CD4-positive, CD25-positive, alpha-beta regulatory T cell (primary cell): ENCODE data around the gene TRIM34. TPM values are rescaled to one million over a fixed set of nuclear protein-coding genes. Genes with fewer than 3 reads are reported as not detected.
"Not testable (repeated sequence)": the region's sequence is repeated elsewhere in the genome, so short reads cannot be mapped to it uniquely, and the experiment has no call there.

Source experiments
- ATAC-seq, 2 donors: fragments of 150-1000 bp; cut with Tn5 transposase; one replicate each; pipeline ENCODE4 v1.10.0; 2021; ENCODE audit warnings: low read depth in 2 of 2, moderate number of reproducible peaks in 2 of 2, moderate library complexity in 1 of 2
- DNase-seq, 3 donors: peaks; one replicate each; pipeline versions ENCODE4 v3.0.0 to v3.0.0-alpha.2; 2012 to 2022; ENCODE audit warnings: mixed read lengths in 1 of 3
- H3K27ac ChIP-seq: one replicate; pipeline ENCODE4 v1.7.0; 2013; ENCODE audit warnings: mild to moderate bottlenecking, low read length; ENCODE audit not compliant: insufficient read depth, poor library complexity, severe bottlenecking
- H3K27me3 ChIP-seq: one replicate; pipeline ENCODE4 v1.7.0; 2013; ENCODE audit warnings: low read length; ENCODE audit not compliant: control insufficient read depth, insufficient read depth
- H3K36me3 ChIP-seq: one replicate; pipeline ENCODE4 v1.7.0; 2013; ENCODE audit warnings: mild to moderate bottlenecking, low read length, moderate library complexity; ENCODE audit not compliant: control insufficient read depth, insufficient read depth
- H3K4me1 ChIP-seq: 2 replicates; pipeline ENCODE4 v1.7.0; 2013; ENCODE audit warnings: mild to moderate bottlenecking, low read length; ENCODE audit not compliant: insufficient read depth, control insufficient read depth, poor library complexity, severe bottlenecking
- H3K4me3 ChIP-seq: one replicate; pipeline ENCODE4 v1.7.0; 2013; ENCODE audit warnings: low read depth, mild to moderate bottlenecking, low read length, moderate library complexity
- H3K9me3 ChIP-seq, 2 experiments: 1 replicate in 1 of 2; 2 replicates in 1 of 2; pipeline ENCODE4 v1.7.0; 2013; ENCODE audit warnings: low read length in 2 of 2, mild to moderate bottlenecking in 1 of 2, moderate library complexity in 1 of 2; ENCODE audit not compliant: control insufficient read depth in 2 of 2
- H3K27ac Mint-ChIP-seq, 3 donors: one replicate each; pipeline ENCODE4 v1.8.0; 2020 to 2022; ENCODE audit warnings: mild to moderate bottlenecking in 3 of 3, mixed read lengths in 3 of 3, moderate library complexity in 2 of 3
- H3K27me3 Mint-ChIP-seq: one replicate; pipeline ENCODE4 v1.8.0; 2022; ENCODE audit warnings: mild to moderate bottlenecking, mixed read lengths
- H3K36me3 Mint-ChIP-seq: one replicate; pipeline ENCODE4 v1.8.0; 2020; ENCODE audit warnings: mixed read lengths
- H3K4me1 Mint-ChIP-seq, 4 donors: one replicate each; pipeline ENCODE4 v1.8.0; 2020 to 2022; ENCODE audit warnings: mixed read lengths in 4 of 4, mild to moderate bottlenecking in 1 of 4
- H3K4me3 Mint-ChIP-seq, 4 donors: one replicate each; pipeline ENCODE4 v1.8.0; 2020 to 2022; ENCODE audit warnings: mild to moderate bottlenecking in 4 of 4, mixed read lengths in 4 of 4, moderate library complexity in 3 of 4
- H3K9me3 Mint-ChIP-seq, 7 donors: one replicate each; pipeline ENCODE4 v1.8.0; 2020 to 2022; ENCODE audit warnings: mixed read lengths in 7 of 7, mild to moderate bottlenecking in 3 of 7, moderate library complexity in 2 of 7
- polyA plus RNA-seq, 4 donors: library from polyadenylated mRNA; unstranded; fragments of 300-500 nt; fragmentation: Illumina TruSeq; gene quantifications; one replicate each; pipeline ENCODE4 v1.2.3, GENCODE V29; 2021
- total RNA-seq: library from RNA; stranded (reverse); gene quantifications from one replicate; pipeline ENCODE4 v1.2.3, GENCODE V29; 2022

Gene TRIM34
- total and polyA plus RNA-seq, 5 donors from 2014 or later = 9.8 to 21.3 (median 18.0) TPM

- H3K27me3 ChIP-seq = no peaks in the 10 kb centered on the region
- Mint-ChIP-seq H3K27ac (no peak overlapping the region), H3K4me1 (peaks cover 0 to 8% (median 6%) of the 10 kb centered on the region in 4 donors), H3K27me3 (peaks cover 12% of the 10 kb centered on the region), H3K36me3 (no peaks in the 10 kb centered on the region), H3K4me3 (no peak overlapping the region), H3K9me3 (no peaks in the 10 kb centered on the region)
- no peak overlapping the region for H3K4me3 ChIP-seq
- H3K4me1 ChIP-seq = peaks cover 6% of the 10 kb centered on the region
- no peak for DNase-seq
- no peak overlapping the region for H3K27ac ChIP-seq
- no peak for ATAC-seq
- no peaks in the 10 kb centered on the region for H3K36me3 ChIP-seq
- H3K9me3 ChIP-seq = no peaks in the 10 kb centered on the region
Measured at GRCh38 chr11:5592615-5593014, 32.2 kb upstream of the TRIM34 start.

GRCh38 chr11:5593146-5593545 lies 31.7 kb upstream of the TRIM34 start:
- Histone ChIP-seq H3K4me1 (peaks cover 6% of the 10 kb centered on the region), H3K9me3 (no peaks in the 10 kb centered on the region), H3K4me3 (no peak overlapping the region), H3K27ac (no peak overlapping the region), H3K36me3 (no peaks in the 10 kb centered on the region), H3K27me3 (no peaks in the 10 kb centered on the region)
- Mint-ChIP-seq H3K27me3 (peaks cover 16% of the 10 kb centered on the region), H3K4me1 (peaks cover 0 to 8% (median 6%) of the 10 kb centered on the region in 4 donors), H3K9me3 (no peaks in the 10 kb centered on the region), H3K36me3 (no peaks in the 10 kb centered on the region), H3K4me3 (no peak overlapping the region), H3K27ac (no peak overlapping the region)
- ATAC-seq (no peak), DNase-seq (no peak)

DNA sequence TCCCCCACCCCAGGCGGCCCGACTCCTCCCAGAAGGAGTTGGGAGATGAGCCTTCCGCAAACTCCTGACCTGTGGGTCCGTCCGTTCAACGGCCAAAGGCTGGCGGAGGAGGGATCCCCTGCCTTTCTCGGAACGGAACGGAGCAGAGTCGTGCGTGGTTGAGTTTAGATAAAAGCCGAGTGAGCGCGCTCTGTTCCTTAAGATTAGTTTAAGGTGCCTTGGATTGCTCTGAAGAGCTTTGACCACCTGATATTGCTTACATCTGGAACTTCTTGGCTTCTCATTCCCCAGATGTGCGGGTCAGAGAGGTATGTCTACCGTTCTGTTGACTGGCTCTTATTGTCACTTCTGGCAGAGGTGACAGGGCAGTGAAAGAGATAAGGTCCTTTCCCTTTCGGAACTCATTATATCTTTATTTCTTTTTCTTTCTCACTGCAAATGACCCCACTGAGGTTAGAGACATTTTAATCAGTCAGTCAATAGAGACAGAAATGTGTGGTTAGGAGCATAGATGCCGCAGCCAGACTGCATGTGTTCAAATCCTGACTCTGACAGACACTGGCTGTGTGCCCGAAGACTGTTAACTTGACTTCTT lies 28.1 kb upstream of the TRIM34 start, which contains the start of gene TRIM6:
Gene TRIM6 (plus strand): TSS at position 31 of the 595 bp plus-strand sequence. CDS start 261 bp downstream, at position 292.
- Histone ChIP-seq H3K36me3 (no peaks in the 10 kb centered on the region), H3K9me3 (no peaks in the 10 kb centered on the region), H3K4me3 (peak within 1 kb of the TSS; percentile 69), H3K27ac (no peak within 1 kb of the TSS), H3K4me1 (peaks cover 6% of the 10 kb centered on the region), H3K27me3 (no peaks in the 10 kb centered on the region)
- peak within 1 kb of the TSS in 2 of 3 donors; percentile 64 to 76 for H3K27ac Mint-ChIP-seq
- H3K27me3 Mint-ChIP-seq = peaks cover 23% of the 10 kb centered on the region
- H3K4me3 Mint-ChIP-seq = peak within 1 kb of the TSS; percentile 50 to 85 (median 84)
- no peaks in the 10 kb centered on the region for H3K36me3 Mint-ChIP-seq
- no peak for ATAC-seq
- peak in 1 of 3 donors; percentile 11 for DNase-seq
- H3K9me3 Mint-ChIP-seq = no peaks in the 10 kb centered on the region
- H3K4me1 Mint-ChIP-seq = peaks cover 0 to 8% (median 6%) of the 10 kb centered on the region in 4 donors

- Histone ChIP-seq H3K4me3 (no peak overlapping the region), H3K4me1 (peaks cover 6% of the 10 kb centered on the region), H3K27ac (no peak overlapping the region), H3K27me3 (no peaks in the 10 kb centered on the region), H3K9me3 (no peaks in the 10 kb centered on the region), H3K36me3 (no peaks in the 10 kb centered on the region)
- H3K27me3 Mint-ChIP-seq = peaks cover 23% of the 10 kb centered on the region
- peaks cover 0 to 8% (median 6%) of the 10 kb centered on the region in 4 donors for H3K4me1 Mint-ChIP-seq
- H3K27ac Mint-ChIP-seq = no peak overlapping the region
- no peak overlapping the region for H3K4me3 Mint-ChIP-seq
- no peaks in the 10 kb centered on the region for H3K9me3 Mint-ChIP-seq
- H3K36me3 Mint-ChIP-seq = no peaks in the 10 kb centered on the region
- ATAC-seq = no peak
- no peak for DNase-seq
Measured at GRCh38 chr11:5597953-5598352, 26.8 kb upstream of the TRIM34 start.

GRCh38 chr11:5600374-5600851 lies 24.4 kb upstream of the TRIM34 start:
- H3K27me3 ChIP-seq = no peaks in the 10 kb centered on the region
- DNase-seq = peak; percentile 26 to 80 (median 57)
- peaks cover 0 to 7% (median 5%) of the 10 kb centered on the region in 4 donors for H3K4me1 Mint-ChIP-seq
- no peak overlapping the region for H3K27ac Mint-ChIP-seq
- no peaks in the 10 kb centered on the region for H3K9me3 ChIP-seq
- H3K4me3 Mint-ChIP-seq = no peak overlapping the region
- no peaks in the 10 kb centered on the region for H3K9me3 Mint-ChIP-seq
- H3K36me3 Mint-ChIP-seq = no peaks in the 10 kb centered on the region
- H3K36me3 ChIP-seq = no peaks in the 10 kb centered on the region
- no peak overlapping the region for H3K4me3 ChIP-seq
- peak; percentile 90 to 92 for ATAC-seq
- peaks cover 23% of the 10 kb centered on the region for H3K27me3 Mint-ChIP-seq
- peaks cover 6% of the 10 kb centered on the region for H3K4me1 ChIP-seq
- H3K27ac ChIP-seq = no peak overlapping the region

GRCh38 chr11:5602791-5603190 lies 22.0 kb upstream of the TRIM34 start:
- not testable (repeated sequence) for H3K36me3 Mint-ChIP-seq, H3K27me3 ChIP-seq, ATAC-seq, H3K27ac ChIP-seq, H3K36me3 ChIP-seq, DNase-seq, H3K27ac Mint-ChIP-seq, H3K4me3 Mint-ChIP-seq, H3K9me3 Mint-ChIP-seq, H3K4me3 ChIP-seq, H3K4me1 ChIP-seq, H3K9me3 ChIP-seq, H3K4me1 Mint-ChIP-seq
- H3K27me3 Mint-ChIP-seq = peaks cover 10% of the 10 kb centered on the region

GRCh38 chr11:5603326-5603725 lies 21.5 kb upstream of the TRIM34 start:
- Histone ChIP-seq H3K4me1 (no peaks in the 10 kb centered on the region), H3K36me3 (no peaks in the 10 kb centered on the region), H3K27ac (no peak overlapping the region), H3K9me3 (no peaks in the 10 kb centered on the region), H3K4me3 (no peak overlapping the region), H3K27me3 (no peaks in the 10 kb centered on the region)
- H3K27ac Mint-ChIP-seq = no peak overlapping the region
- H3K4me3 Mint-ChIP-seq = no peak overlapping the region
- ATAC-seq (no peak), DNase-seq (no peak)
- no peaks in the 10 kb centered on the region for H3K9me3 Mint-ChIP-seq
- H3K4me1 Mint-ChIP-seq = no peaks in the 10 kb centered on the region
- H3K27me3 Mint-ChIP-seq = peaks cover 6% of the 10 kb centered on the region
- H3K36me3 Mint-ChIP-seq = no peaks in the 10 kb centered on the region

- Mint-ChIP-seq H3K9me3 (no peaks in the 10 kb centered on the region), H3K27me3 (peaks cover under 1% of the 10 kb centered on the region), H3K4me1 (no peaks in the 10 kb centered on the region), H3K27ac (no peak overlapping the region), H3K4me3 (no peak overlapping the region), H3K36me3 (no peaks in the 10 kb centered on the region)
- Histone ChIP-seq H3K36me3 (no peaks in the 10 kb centered on the region), H3K27me3 (no peaks in the 10 kb centered on the region), H3K27ac (no peak overlapping the region), H3K9me3 (no peaks in the 10 kb centered on the region), H3K4me3 (no peak overlapping the region), H3K4me1 (no peaks in the 10 kb centered on the region)
- DNase-seq (no peak), ATAC-seq (no peak)
Measured at GRCh38 chr11:5604896-5605295, 19.9 kb upstream of the TRIM34 start.
